Activated CD4-positive, alpha-beta T cell treated with anti-CD3 and anti-CD28 coated beads, Interleukin-2, Interleukin-6, amounts not matched to agents 100 ng/mL and 50 ng/mL, durations not matched to agents 16 hours and 8 hours (primary cell): ENCODE results near the gene COL6A3.

ENCODE experiments used
- DNase-seq: peaks from one replicate; pipeline ENCODE4 v3.0.0-alpha.2; 2020

The COL6A3 gene

DNA sequence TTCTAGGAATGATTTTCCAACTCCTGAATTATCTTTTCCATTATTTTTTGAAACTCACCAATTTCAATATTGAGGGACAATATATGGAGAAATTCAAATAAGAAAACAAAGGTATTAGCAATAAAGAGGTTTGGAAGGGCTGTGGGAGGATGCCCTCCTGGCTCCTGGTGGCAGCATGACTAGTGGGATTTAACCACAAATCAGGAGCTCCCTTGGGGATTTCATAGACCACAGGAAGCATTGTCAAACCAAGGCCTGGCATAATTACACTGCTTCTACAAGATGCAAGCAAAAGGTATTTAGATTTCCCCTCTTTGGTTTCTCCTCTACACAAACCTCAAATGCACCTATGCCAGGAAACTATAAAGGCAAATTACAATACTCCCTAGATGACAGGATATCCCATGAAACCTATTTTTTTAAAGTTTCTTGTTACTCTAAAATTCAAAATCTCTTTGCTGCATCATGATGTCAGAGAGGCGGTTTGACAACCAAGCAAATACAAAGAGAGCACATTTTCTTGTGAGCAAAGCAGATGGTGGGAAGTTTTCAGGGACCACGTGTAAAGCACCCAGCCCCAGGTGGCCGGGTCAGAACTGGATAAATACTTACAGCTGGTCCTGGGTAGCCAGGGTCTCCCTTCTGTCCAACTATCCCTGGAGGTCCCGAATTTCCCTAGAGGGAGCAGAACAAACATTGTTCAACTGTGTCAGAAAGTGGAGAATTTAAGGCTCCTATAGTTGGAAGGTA is 67.9 kb downstream of the COL6A3 start:
- no peak for DNase-seq

DNA sequence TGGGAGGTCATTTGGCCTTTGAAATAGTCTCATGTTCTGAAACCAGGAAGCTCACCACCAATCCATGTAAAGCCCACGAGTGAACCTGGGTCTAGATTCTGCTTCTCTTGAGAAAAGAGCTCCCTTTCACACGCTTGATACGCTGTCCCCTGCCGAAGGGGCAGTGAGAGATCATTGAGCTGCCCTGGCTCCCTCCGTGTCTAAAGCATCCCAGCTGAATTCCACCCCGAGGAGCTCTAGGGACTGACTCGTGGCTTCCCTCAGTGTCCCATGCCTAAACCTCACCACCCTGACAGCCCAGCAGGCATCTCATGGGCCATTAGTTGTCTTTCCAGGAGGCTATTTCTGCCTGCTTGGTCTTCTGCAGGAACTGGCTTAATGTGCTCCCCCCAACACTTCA is 68.6 kb downstream of the COL6A3 start:
- no peak for DNase-seq

DNA sequence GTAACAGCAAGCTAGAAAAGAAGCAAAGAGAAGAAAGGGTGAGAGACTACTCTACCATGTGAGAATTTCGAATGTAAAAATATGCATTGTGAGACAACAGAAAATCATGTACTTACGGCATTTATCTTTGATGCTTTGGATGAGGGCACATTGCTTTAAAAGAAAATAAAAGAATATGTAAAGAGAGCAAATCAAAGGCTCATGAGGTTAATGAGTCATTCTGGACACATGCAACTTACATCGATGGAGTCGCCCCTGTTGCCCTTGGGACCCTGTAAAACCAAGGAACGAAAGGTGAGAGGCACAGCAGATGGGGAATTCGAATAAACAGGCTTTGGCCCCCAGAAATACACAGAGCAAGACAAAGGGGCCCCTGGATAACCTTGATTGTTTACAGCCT is 69.0 kb downstream of the COL6A3 start:
- DNase-seq, result no peak

DNA sequence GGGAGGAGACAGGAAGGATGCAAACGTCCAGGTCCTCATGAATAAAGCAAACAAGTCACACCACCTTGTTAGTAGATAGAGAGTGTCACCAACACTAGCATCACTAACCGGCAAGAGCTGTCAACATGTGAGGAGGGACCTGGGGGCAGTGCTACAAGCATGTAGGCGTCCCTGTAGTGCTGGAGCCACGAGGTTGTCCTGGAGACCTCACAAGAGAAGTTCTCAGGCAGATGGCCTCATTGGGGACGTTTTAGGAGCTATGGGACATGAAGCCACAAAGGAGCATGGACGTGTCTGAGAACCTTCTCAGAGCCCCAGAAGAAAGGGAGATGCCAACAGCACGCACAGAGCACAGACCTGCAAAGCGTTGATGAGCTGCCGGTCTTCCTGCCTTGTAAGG is 70.0 kb downstream of the COL6A3 start:
- no peak for DNase-seq

DNA sequence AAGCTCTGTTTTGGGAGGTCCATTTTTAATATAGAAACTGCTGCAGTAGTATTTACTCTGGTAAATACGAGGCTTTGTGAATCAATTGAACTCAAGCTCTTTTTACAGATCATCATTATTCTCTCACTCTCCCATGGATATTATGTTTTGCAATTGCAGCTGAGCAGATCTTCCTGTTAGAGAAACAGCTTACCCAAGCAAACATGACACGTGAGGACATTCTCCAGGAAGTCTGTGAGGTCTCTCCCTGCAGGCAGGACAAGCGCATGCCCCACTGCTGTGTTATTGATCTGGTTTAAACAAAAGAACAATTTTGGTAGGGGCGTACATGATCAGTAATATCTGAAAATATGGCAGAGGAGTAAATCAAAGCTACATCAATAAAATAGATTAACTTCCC is 72.1 kb downstream of the COL6A3 start:
- DNase-seq, result no peak

DNA sequence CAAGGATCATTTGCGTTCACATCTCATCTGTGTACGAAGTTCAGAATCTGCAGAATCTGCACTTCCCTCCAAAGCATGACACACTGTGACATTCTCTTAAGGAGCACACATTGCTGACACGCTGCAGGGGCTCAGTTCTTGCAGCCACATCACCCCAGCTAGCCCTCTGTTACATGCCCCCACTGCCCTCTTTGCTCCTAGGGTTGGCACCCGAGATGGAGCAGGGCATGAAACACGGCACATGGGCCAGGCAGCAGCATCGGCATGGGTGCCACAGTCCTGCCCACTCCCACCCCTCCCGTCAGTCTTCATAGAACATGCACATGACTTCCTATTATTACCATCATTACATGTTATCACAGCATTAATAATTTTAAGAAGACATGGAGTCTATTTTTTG is 76.4 kb downstream of the COL6A3 start:
- DNase-seq, result no peak

GRCh38 chr2:237336131-237336530 is 77.8 kb downstream of the COL6A3 start:
- DNase-seq, result no peak

DNA sequence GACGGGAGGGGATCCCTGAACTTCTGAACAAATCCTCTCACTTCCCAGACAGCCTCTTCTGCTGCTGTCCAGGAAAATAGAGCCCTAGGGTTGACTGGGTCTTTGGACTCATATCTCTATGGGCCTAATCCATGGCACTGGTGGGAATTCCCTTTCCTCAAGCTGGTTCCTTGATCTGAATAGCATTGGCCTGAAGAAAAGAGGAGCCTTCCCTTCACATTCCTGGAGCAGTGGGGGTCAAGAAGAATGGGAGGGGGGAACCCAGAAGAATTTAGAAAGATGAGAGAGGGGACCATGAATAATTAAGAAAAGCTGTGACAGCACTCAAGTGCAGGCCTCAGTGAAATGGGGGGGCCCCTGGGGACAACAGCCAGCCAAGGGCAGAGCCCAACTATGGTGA is 80.2 kb downstream of the COL6A3 start:
- no peak for DNase-seq

DNA sequence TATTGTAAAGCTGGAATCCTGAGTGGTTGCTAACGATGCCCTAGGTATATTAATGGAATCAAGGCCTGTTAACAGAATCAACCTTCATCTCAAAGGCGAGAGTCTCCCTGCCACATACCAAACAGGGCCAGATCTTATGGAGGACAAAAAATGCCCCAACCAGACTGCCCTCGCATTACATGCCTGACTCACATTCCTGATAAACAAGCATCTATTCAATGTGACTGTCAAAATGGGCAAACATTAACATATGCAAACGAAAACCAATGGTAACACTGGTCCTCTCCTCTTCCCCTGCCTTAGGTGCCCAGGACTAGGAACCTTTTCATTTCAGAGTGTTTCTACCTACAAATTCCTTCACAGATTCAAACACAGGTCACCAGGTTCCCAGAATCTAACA is 83.4 kb downstream of the COL6A3 start:
- DNase-seq, result no peak

DNA sequence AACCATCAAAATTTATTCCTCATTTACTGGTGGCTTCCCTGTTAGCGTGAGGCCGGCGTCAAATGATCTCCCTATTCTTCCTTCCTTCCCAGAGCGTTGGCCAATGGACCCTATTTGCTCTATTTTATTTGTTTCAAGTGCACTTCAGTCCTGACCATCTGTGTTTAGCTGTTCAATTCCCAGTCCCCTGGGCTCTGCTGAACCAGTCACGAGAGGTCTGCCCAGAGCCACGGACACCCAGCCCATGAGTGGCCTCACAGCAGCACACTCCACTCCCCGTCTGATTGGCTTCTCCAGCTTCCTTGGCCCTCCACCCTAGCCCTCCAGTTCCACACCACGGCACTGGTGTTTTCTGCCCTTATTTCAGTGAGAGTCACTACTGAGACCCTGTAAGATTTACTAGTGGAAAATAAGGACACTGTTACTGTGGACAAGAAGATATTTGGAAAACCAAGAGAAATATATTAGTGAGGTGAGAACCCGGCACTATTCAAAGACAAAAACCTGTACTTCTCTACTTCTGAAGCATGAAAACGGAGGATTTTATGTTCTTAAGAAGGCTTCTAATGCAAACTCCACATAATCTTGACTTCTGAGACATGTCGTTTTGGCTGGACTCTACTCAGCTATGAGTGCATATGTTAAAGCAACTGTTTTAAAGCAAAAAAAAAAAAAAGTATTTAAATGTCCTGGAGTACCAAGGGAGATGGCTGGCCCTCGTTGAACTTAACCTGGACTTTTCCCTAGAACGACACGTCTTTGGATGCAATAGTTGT is 86.6 kb downstream of the COL6A3 start:
- DNase-seq, result no peak

DNA sequence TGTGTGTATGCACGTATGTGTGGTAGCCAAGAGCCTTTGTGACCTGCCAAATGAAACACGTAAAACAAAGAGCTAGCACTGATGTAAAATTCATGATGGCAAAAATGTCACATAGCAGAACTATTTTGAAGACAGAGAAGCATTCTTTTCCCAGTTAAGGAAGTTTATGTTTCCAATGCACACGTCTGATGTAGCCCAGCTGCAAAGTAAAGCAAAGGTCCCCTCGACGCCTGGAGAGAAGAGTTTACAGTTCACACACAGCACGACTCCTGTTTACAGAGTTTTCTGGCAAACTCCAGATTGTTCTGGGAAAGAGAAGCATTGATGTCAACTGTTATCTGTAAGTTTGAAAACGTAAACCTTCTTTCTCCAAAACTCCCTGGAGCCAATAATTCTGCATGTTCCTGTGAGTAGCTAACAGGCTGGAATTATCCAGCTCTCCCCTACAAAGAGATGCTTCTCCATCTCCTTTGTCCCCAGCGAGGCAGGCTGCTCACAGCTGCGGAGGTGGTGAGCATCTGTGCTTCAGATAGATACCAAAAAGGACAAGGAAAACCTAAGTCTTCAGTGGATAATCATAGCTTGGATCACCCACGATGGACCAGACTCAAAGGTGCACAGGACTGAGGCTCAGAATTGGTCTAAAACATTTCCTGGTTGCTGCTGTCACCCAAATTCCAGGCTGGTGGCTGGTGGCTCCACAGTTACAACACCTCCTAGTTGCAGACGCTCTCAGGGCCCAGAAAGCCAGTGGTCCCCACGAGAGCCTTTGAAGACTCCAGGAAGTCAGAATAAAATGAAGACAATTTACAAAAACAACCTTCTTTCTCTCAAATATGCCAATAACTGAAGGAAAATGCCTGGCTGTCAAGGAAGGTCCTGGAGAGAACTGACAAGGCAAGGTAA is 87.4 kb downstream of the COL6A3 start:
- no peak for DNase-seq

DNA sequence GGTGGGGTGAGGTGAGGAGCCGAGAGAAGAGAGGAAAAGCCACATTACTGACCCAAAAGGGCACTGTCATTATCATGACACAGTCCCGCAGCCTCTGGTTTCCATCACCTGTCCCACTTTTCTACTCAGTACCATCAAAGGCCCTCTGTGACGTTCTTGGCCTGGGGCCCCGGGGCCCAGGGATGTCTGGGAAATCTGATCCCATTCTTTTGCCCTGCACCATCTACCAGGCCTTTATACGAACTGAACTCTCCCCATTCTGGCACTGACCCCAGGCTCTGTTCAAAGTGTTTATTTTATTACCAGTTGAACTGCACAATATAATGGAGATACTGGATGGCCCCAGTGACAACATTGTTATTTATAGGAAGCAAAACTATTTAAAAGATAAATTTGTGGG is 89.1 kb downstream of the COL6A3 start:
- no peak for DNase-seq

DNA sequence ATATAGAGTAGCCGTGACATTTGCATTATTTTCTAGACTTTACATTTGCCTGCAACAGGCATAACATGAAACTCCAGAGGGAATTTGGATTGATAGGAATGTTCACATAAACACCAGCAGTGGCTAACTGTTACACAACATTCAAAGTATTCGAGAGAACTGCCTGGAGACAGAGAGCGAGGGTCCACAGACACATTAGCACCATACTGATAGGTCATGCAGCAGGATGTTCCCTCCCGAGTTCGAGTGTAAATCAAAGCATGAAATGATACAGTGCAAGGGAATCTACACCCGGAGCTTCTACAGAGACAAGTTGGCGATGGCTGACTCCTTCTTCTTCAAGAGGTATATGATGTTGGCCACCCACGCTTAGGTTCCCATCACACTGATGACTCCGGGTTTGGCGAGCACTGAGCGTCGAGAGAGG is 89.5 kb downstream of the COL6A3 start:
- no peak for DNase-seq

GRCh38 chr2:237323656-237324055 is 90.3 kb downstream of the COL6A3 start:
- DNase-seq, result no peak

DNA sequence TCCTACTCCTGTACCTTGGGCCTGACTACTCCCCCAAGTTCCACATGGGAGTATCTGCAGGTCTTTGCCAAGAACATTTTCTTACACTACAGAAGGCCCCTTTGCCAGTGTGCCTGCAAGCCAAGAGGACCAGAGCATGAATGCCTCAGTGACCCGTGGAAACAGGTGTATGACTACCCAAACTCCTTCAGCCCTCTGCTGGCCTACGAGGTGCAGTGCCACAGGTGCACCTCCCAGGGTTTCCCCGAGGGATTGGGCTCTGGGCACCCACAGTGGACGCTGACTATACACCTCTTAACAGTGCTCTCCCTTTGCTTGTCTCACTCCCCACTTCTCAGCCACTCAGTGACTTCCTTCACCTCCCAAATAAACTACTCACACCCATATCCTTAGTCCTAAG is 91.4 kb downstream of the COL6A3 start:
- no peak for DNase-seq

- DNase-seq, result no peak
Measured at GRCh38 chr2:237321746-237322145, 92.2 kb downstream of the COL6A3 start.

- no peak for DNase-seq
Measured at GRCh38 chr2:237320801-237321560, 93.0 kb downstream of the COL6A3 start.

GRCh38 chr2:237319887-237320286 is 94.1 kb downstream of the COL6A3 start:
- DNase-seq, result no peak

- DNase-seq, result no peak
Measured at GRCh38 chr2:237319086-237319820, 94.7 kb downstream of the COL6A3 start.

DNA sequence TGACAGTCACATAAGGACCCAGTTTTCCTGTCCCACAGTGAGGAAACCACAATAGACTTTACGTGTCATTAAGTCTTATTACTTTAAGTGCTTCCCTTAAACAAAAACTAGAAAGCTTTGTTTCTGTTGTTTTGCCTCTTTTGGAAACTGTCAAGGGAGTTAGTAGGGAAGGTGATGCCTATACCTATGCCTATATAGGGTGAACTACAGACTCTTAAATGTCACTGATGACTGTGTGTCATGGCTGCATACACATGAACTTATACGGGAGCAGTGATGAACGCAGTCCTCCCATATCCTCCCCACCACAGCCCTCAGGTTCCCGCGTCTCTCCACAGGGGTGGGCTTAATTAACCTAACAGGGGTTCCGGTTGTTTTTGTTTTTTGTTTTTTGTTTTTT is 97.6 kb downstream of the COL6A3 start:
- no peak for DNase-seq

DNA sequence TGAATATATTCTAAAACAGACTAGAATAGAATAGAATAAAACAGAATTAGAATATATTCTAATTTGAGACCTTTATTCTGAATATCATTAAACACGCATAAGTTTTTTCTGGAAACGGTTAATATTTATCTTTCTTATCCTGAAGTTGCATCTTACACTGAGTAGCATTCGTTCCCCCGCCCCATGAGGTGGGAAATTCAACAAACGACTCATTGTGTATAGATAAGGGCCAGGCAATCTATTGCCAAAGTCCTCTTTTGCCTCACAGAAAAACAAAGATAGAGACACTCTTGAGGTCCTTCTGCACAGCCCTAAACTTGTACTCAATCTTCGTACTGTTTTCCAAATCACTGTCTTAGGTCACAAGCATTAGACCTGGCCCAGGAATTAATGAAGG is 98.1 kb downstream of the COL6A3 start:
- no peak for DNase-seq
